Islet of Langerhans (tissue), 1 donor: Measurements from ENCODE around the gene NMUR1.
A peak's percentile ranks its signal among the peaks of the same experiment; 100 is the strongest.
"Not testable (repeated sequence)": the region's sequence is repeated elsewhere in the genome, so short reads cannot be mapped to it uniquely, and the experiment has no call there.

Experiments
- FAIRE-seq: peaks from one replicate; lab custom pipeline; 2011; peaks lifted over from hg19 to GRCh38; lab: Jason Lieb, UNC

The NMUR1 gene, protein sequence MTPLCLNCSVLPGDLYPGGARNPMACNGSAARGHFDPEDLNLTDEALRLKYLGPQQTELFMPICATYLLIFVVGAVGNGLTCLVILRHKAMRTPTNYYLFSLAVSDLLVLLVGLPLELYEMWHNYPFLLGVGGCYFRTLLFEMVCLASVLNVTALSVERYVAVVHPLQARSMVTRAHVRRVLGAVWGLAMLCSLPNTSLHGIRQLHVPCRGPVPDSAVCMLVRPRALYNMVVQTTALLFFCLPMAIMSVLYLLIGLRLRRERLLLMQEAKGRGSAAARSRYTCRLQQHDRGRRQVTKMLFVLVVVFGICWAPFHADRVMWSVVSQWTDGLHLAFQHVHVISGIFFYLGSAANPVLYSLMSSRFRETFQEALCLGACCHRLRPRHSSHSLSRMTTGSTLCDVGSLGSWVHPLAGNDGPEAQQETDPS

DNA sequence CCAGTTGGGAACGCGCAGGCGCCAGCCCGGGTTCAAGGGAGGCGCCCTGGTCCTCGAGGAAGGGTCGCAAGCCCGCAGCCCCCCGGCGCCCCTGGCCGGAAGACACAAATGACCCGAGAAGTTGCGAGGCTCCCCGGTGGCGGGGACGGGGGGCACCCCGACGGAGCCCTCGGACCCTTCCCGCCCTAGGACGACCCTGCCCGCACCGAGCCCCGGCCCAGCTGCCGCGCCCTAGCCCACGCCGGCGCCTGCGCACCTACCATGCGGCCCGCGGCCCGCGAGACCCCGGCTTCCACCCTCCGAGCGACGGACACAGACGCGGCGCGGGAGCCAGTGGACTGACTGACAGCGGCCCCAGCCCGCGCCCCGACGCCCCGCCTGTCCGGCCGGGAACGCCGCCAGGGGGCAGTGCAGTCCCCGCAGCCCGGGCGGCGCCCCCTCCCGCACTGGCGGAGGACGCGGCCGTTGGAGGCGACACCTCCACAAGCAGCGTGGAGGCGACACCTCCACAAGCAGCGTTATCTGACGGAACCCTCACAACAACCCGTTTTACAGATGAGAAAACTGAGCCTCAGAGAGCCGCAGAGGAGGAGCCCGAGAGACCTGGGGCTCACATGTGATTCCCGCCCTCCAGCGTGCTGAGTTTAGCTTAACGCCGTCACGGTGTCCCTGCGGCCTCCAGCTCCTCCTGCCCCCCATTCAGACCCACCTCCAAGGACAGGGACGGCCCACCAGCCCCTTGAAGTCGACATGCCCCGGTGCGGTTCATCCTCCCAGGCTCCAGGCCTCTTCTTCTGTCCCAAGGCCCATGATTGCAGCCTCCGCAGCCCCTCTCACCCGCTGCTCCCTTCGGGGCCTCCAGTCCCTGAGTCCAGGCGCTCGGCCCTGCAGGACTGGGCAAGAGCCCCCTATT, at the start of gene NMUR1:
Gene NMUR1 (minus strand): TSS at position 347 of the 913 bp plus-strand sequence. CDS start 84 bp downstream, at position 263.
- no peak for FAIRE-seq

DNA sequence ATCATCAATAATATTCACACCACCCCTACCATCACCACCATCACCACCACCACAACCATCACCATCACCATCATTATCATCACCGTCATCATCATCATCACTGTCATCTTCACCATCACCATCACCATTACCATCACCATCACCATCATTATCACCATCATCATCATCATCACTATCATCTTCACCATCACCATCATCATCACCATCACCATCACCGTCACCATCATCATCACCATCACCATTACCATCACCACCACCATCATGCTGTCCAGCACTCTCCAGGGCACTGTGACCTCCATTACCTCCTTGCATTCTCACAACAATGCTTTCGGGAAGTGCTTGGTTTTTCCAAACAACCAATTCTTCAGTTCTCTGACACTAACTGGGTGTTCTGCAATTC, 49.3 kb upstream of the NMUR1 start:
- FAIRE-seq, result no peak

DNA sequence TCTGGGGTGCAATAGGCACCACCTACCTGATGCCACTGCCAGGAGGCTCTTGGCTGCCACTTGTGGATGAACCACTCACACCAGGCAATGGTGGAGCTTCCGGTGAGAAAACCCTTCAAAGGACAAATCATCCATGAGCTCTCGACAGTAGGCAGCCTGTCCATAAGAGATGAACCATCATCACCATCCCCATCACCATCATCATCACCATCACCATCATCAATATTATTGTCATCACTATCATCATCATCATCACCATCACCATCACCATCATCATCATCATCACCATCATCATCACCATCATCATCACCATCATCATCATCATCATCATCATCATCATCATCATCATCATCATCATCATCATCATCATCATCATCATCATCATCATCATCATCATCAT, 48.4 kb upstream of the NMUR1 start:
- not testable (repeated sequence) for FAIRE-seq

DNA sequence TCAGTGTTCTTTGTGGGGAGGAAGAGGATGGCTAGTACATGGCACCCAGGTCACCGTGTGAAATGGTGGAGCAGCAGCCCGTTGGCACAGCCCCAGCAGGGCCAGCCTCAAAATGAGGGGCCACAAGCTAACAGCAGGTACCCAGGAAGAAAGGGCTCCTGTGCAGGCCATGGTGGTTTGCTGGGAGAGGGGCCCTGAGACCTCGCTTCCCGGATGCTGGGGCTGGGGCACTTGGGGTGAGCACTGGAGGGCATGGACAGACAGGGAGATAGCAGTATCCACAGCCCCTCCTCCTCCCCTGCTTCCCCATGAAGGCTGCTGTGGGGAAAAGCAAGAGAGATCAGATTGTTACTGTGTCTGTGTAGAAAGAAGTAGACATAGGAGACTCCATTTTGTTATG, 46.2 kb upstream of the NMUR1 start:
- no peak for FAIRE-seq

DNA sequence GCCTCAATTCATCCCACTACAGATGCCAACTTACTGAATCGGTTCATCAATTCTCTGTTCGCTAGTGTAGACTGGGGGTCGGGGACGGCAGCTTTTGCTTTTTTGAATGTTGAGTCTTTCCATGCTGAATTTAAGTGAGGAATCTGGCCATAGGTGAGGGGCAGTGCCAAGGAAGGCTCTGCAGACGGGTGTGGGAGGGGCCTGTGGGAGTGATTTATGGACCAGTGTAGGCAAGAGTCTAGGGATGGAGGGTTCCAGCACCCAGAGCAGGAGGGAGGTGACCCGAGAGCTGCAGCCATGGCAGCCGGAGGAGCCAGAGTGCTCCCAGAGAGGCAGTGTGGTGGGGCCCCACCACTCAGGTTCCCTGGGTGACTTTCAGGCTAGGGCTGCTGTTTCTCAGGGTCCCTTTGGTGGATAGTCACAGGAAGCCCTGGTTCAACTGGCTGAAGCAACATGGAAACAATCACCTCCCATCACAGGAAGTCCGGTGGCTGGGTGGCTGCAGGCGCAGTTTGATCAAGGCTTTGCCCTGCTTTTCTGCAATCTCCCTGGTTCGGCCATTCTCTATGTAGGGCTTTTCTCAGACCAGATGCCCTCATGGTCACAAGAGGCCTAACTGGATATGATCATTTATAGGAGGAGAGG, 45.5 kb upstream of the NMUR1 start:
- FAIRE-seq, result no peak

DNA sequence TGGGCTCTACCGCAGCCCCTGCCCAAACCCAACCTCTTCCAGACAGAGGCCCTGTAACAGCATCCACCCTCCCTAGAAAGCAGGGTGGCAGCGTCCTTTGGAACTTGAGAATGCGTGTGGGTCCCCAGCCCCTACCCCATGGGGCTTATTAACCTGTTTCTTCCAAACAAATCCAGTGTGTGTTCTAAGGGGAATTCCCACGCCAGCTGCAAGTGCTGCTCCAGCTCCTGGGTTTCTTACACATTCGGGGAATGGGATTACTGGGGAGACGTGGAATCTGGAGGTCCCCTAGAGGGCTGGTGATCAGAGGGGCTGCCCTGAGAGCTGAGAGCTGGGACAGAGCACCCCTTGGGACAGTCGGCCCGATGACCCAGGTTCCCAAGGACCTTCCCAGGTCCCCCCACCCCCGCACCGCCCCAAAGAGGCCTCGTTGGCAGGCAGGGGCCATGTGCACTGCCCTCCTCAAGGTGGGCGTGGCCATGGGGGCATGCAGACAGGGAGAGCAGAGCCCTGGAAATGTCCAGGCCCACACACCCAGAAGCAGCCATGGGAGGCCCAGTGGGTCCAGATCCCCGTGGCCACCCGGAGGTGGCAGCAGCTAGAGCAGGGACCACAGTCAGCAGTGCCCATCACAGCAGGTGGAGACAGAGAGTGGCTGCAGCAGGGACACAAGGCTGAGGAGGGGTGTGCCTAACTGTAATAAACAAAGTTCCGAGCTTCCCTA, 43.6 kb upstream of the NMUR1 start:
- no peak for FAIRE-seq

DNA sequence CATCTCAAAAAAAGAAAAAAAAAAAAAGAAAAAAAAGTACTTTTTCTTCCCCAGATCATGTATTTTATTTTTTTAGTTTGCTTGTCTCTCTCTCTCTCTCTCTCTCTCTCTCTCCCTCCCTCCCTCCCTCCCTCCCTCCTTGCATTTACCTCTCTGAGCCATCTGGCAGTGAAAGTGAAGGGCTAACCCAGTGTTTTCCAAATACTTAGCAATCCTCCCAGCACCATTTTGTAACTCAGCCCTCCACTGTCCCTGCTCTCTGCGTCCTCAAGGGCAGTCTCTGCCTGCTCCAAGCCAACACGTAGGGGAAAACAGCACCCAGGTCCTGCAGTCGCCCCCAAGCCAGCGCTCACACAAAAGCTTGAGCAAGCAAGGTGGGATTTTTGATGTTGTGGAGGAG, 42.9 kb upstream of the NMUR1 start:
- FAIRE-seq, result no peak

DNA sequence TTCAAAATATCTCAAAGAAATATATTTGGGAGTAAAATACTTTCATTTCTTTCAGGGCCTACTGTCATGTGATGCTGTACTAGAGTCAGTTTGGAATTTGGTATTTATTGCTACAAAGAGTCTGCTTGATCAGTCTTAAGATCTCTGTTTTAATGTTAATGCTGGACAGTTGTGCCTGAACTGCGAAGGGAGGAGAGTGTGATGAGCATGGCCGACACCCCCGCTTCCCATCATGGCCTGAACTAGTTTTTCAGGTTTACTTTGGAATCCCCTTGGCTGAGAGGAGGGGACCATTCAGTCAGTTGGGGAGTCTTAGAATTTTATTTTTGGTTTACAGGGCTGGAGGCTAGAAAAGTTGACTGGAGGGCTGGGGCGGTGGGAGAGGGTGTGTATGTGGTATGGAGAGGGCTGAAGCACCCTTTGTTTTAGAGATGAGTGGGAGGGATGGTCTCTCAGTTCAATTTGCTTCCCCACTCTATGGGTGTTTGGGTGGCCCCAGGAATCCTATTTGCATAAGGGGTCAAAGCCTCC, 41.5 kb upstream of the NMUR1 start:
- FAIRE-seq, result no peak

DNA sequence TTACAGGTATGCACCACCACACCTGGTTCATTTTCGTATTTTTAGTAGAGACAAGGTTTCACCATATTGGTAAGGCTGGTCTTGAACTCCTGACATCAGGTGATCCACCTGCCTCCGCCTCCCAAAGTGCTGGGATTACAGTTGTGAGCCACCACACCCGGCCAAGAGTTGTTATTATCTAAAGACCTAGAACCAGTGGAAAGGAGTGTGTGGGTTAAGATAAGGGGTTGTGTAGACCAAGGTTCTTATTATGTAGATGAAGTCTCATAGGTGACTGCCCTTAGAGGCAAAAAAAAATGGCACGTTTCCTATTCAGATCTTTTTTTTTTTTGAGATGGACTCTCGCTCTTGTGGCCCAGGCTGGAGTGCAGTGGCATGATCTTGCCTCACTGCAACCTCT, 40.7 kb upstream of the NMUR1 start:
- not testable (repeated sequence) for FAIRE-seq

DNA sequence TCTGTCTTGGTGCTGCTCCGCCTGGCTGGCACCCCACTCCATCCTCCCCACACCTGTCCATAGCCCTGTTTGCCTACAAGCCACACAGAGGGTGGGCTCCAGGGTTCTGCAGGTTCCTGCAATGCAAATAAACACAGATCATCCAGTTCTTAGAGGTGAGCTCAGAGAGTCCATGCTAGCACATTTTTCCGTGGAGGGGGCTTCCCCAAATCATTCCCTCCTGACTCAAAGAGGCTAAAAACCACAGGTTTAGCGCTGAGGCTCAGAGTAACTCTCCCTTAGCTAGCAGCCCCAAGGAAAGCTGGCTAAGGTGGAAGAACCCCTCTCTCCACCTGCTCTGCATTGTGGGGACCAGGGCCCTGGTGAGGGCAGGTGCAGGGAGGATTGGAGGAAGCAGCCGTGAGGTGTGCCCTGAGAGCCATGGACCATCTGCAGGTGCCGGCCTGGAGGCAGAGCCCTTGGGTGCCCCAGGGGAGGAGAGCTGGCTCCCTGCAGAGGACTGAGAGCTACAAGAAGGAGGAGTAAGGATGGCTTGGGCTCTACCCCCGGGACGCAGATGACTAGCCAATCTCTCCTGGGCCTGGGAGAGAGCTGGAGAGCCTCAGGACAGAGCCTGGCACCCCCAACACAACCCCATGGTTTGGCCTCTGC, 38.7 kb upstream of the NMUR1 start:
- no peak for FAIRE-seq

DNA sequence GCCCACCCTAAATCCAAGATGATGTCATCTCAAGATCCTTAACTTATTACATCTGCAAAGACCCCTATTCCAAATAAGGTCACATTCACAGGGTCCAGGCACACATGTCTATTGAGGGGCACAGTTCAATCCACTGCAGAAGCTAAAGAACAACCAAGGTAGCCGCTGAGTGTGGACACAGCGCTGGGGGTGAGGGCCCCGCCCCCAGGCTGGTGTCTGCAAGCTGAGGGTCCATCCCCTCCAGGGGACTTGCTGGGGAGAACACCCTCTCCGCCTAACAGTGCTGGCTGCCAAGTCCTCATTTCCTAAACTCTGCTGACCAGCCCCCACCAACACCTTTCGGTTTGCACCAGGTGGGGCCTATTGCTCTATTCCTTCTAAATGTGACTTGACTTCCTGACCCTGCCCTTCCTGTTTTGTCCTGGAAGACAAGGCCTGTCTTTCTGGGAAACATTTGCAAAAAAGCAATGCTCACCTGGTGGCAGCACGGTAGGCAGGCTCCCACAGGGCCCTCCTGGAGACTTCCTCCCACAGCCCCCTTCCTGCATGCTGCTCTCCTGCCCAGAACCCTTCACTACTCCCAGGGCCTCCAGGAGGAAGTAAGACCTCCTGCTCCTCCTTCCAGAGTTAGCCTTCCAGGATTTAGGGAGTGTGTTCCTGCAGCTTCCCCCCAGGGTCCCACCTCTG, 38.0 kb upstream of the NMUR1 start:
- no peak for FAIRE-seq

DNA sequence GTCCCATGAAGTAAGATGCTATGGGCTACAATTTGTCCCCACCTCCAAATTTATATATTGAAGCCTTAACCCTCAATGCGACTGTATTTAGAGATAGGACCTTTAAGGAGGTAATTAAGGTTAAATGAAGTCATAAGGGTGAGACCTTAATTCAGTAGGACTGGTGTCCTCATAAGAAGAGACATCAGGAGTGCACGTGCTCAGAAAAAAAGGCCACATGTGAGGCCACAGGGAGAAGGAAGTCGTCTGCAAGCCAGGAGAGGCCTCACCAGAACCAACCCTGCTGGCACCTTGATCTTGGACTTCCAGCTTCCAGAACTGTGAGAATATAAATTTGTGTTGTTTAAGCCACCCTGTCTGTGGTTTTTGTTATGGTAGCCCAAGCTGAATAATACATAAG, 36.9 kb upstream of the NMUR1 start:
- no peak for FAIRE-seq

DNA sequence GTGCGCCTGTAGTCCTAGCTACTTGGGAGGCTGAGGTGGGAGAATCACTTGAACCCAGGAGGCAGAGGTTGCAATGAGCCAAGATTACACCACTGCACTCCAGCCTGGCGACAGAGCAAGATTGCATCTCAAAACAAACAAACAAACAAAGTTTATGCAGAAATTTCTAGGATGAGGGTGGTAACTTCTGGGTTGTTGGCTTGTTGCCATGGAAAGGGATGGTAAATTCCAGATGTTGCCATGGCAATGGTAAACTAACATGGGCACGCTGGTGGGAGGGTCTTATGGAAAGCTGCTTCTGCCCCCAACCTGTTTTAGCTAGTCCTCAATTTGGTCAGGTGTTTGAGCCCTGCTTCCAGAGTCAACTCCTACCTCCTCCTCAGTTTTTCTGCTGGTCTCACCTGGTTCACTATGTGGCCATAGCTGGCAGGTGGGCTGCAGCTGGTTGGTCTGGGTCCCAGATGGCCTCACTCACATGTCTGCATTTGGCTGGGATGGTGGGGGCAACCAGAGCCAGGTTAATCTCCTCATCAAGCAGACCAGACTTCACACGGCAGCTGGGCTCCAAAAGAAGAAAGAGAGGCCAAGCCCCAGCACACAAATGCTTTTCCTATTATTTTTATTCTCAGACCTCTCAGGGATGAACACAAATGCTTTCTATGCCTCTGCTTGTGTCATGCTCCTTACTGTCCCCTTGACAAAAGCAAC, 35.8 kb upstream of the NMUR1 start:
- FAIRE-seq, result no peak

DNA sequence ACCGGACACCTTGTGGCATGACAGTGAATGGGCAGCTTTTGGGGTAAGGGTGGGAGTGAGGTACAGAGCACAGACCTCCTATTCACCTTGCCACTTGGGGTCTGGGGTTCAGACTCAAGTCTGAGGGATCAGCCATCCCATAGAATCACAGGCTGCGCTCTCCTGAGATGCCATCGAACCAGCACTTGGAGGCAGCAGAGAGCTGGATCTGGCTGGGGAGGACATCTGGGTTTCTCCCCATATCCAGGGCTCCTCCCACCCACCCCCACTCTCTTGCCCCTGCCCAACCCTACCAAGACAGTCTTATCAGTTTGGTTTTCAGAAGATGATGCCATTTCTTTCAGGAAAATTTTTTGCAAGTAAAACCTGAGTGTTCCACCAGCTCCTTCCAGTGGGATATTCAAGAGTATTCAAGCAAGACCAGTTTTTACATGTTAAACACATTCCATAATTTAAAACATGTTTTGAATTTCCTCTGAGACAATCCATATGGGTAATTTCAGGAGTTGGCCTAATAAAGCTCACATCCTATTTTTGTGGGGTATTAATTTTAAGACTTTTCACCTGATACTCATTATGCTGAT, 33.2 kb upstream of the NMUR1 start:
- FAIRE-seq, result no peak

DNA sequence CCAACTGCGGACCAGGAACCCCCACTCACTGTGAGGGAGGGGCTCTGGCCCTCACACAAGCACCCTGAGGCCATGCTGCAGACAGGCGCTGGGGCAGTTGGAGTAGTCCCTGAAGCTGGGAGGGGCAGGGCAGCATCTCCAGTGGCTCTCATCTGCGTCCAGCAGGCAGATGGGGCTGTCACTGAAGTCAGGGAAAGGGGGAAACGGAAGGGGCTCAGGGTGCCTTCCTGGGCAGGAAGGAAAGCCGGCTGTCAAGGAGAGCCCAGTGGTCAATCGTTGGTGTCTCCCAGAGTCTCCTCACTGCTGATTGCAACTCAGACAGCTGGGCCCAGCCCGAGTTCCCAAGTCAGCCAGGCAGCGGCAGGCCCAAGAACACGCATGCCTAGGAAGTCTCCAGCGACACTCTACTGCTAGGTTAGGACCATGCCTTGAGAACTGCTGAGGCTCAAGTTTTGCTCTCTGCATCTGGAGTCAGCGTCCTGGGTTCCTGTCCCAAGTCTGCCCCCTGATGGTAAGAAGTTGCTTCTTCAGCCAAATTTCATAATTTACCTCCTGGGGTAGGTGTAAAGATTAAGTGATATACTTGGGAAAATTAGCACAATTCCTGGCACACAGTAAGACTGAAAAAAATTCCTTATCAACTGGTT, 27.4 kb upstream of the NMUR1 start:
- peak; percentile 27 for FAIRE-seq

DNA sequence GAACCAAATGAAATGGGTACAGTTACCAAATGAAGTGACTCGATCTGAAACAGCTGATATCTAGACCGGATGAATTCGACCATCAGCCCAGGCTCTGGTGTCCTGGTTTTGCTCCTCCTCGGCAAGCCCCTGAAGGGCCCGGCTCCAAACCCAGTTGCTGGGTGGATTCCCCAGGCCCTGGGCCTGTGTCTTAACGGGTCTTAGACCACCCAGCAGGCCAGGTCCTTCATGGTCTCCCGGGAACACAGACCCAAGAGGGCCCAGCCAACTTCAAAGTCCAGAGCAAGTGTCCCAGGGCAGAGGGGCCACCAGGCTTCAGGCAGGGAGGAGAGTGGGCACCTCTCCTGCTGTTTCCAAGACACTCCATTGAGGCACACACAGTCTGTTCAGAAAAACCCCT, 26.7 kb upstream of the NMUR1 start:
- FAIRE-seq, result no peak

DNA sequence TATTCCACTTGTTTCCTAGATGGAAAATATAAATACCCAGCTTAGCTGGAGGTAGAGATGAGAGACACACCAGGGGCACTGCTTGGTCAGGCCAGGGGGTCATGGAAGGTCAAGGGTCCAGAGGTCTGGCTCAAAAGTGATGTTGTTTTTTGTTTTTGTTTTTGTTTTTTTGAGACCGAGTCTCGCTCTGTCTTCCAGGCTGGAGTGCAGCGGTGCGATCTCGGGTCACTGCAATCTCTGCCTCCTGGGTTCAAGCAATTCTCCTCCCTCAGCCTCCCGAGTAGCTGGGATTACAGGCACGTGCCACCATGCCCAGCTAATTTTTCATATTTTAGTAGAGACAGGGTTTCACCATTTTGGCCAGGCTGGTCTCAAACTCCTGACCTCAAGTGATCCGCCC, 26.3 kb upstream of the NMUR1 start:
- FAIRE-seq, result not testable (repeated sequence)

DNA sequence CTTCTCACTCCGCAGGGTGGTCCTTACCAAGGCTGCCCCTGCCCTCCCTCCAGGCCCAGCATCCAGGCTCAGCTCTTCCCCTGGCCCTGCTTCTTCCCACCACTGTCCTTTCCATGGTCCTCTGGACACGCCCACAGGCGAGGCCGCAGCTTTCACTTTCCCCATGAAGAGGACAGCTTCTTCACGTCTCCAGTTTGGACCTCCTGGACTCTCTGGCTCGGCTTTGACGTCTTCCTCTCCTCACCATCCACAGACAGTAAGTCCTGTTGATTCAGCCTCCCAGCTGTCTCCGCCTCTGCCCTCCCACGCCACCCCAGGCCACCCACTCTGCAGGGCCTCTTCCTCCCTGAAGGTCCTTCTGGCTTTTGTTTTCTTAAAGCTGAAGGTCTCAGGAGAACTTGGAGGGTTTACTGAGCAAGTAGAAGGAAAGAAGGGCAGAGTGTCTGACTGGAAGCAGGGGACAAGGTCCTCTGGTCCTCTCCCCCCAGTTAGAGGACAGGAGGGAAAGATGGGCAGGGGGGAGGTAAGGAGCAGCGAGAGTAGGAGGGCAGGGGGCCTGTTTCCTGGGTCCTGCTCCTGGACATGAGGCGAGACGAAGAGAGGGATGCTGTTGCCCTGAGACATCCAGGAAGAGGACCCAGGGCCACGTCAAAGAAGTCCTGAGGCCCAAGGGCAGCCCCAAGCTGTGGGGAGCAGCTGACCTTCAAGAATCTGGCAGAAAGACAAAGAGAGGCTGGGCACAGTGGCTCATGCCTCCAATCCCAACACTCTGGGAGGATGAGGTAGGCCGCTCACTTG, 24.7 kb upstream of the NMUR1 start:
- no peak for FAIRE-seq
